Measurements from ENCODE around the gene ARHGAP24.
"Not testable (repeated sequence)": the region's sequence is repeated elsewhere in the genome, so short reads cannot be mapped to it uniquely, and the experiment has no call there.

The ARHGAP24 gene

DNA sequence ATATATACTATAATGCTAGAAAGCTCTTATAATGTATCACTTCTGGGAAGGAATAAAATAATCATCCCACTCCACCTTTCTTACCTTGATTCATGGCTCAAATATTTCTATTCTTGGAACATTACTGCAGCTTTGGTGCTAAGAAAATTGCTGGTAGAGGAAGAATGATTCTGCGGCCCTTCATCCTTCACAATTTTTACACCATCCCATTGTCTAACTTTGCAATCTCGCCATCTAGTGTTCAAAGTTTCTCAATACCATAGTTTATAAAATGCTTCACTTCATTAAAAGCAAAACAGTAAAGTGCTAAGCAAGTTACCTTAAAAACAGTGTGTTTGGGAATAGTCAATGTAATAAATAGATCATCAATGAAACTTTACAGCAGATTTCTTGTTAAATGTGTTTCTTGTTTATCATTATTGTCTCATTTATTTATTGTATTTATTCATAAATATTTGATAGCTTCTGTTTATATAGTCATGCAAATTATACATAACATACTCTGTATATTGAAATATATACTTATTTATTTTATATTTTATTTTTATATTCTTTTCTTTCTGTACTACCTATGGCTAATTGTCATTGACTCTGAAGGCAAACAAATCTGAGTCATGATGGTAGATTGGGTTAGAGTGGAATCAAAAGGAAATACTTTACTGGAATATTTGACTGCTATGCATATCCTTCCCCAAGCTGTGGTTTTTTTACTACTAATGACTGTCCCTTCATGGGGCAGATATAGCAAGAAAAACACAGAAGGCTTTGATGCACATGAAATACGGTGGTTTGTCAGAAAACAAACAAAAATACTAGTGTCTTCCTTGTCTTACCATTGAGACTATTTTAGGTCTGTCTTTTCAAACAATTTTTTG is 494.2 kb downstream of the ARHGAP24 start:
- DNase-seq = peak; percentile 57

DNA sequence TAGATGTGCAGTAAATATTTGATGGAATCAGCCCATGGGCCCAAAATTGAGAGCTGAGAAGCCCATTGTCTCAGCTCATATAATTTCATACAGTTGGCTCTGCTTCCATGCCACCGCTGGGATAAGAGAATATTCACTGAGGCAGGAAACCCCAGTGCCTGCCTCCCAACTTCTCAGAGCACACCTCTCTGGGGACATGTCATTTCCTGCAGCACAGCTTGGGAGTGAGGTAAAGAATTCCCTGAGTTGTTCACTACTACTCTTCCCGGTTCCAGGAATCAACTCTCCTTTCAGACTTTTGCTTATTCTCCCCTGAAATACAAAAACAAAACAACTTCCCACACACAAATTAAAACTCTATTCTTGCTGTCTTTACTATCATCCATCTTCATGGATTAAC is 495.6 kb downstream of the ARHGAP24 start:
- DNase-seq = no peak

DNA sequence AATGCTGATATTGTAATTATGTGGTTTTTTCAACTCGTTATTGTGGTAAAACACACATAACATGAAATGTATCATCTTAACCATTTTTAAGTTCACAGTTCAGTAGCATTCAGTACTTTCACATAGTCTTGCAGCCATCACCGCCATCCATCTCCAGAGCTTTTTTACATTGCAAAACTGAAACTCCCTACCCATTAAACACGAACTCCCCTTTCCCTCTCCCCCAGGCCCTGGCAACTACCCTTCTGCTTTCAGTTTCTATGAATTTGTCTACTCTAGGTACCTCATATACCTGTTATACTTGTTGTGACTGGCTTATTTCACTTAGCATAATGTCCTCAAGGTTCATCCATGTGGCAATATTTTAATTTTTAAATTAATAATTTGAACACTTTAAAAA is 504.3 kb downstream of the ARHGAP24 start:
- no peak for DNase-seq

DNA sequence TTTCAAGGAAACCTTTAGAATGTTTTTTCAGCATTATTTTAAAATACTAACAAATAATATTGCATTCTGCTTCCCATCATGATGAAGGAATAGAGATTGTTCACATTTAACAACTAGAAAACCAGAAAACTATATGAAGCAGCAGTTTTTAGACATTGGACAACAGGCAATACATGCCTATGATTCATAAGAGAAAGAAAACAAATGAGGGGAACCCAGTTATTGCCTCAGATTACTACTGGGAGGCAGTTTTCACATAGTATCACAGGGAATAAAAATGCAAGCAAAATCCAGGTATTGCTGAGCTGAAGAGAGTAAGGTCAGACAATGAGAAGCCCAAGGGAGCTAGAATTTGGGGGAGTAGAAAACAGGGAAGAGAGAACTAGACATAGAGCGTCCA is 511.3 kb downstream of the ARHGAP24 start:
- DNase-seq = no peak

DNA sequence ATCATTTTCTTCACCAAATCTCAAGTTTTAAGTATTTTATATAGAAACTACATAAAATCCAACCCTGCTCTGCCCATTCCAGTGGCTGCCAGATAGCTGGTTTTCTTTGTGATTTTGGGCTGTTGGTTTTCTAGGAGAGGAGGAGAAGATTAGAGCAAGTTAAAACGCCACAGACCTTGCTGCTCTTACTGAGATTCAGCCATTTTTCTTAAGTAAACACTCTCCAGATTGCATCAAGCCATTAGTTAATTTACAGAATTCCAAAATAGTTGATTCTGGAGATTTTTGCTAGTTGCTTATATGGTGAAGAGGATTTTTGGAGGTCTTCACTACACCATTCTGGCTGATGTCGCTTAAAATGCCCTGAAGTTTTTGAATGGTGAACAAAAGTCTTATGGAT is 518.7 kb downstream of the ARHGAP24 start:
- no peak for DNase-seq

DNA sequence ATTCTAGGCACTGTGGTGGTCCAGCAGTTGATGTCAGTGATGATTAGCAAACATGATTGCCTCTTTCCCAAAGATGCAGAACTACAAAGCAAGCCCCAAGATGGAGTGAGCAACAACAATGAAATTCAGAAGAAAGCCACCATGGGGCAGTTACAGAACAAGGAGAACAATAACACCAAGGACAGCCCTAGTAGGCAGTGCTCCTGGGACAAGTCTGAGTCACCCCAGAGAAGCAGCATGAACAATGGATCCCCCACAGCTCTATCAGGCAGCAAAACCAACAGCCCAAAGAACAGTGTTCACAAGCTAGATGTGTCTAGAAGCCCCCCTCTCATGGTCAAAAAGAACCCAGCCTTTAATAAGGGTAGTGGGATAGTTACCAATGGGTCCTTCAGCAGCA is 519.6 kb downstream of the ARHGAP24 start:
- DNase-seq = no peak

DNA sequence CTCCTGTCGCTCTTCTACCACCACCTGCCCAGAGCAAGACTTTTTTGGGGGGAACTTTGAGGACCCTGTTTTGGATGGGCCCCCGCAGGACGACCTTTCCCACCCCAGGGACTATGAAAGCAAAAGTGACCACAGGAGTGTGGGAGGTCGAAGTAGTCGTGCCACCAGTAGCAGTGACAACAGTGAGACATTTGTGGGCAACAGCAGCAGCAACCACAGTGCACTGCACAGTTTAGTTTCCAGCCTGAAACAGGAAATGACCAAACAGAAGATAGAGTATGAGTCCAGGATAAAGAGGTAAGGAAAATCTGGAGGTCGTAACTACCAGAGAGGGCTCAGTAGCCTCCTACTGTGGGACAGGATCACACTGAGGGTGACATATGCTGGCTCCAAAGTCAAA is 520.4 kb downstream of the ARHGAP24 start:
- no peak for DNase-seq

DNA sequence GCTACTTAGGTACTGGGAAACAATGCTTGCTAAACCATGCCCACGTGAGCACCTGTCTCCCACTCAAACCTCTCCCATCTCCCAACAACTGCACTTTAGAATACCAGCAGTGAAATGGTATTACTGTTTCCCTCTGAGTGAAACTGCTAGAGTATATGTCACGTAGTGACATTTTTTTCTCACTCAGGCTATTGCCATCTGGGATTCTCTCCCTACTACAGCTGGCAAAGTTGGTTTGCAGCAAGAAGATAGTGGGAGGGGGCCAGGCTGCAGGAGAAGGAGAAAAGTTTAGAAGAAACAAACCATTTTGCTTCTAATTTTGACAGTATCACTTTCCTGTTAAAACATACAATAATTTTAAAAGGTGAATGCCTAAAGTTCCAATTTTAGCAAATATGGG is 526.6 kb downstream of the ARHGAP24 start:
- DNase-seq = no peak

DNA sequence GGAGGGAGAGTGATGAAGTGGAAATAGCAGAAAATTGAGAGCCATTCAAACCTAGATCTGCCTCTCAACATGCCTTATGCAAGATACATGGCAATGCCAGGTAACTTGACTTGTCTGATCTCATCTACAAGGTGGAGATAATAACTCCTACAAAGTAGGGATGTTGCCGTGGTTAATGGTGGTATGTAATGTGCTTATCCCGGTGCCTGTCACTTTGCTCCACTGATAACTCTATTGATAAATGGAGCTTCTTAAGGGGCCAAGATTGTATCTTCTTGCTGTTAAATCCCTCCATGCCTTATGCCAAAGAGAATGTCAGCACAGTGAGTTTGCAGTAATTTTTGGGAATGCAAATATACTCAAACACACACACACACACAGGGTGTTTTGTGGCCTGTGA is 529.1 kb downstream of the ARHGAP24 start:
- DNase-seq = no peak

DNA sequence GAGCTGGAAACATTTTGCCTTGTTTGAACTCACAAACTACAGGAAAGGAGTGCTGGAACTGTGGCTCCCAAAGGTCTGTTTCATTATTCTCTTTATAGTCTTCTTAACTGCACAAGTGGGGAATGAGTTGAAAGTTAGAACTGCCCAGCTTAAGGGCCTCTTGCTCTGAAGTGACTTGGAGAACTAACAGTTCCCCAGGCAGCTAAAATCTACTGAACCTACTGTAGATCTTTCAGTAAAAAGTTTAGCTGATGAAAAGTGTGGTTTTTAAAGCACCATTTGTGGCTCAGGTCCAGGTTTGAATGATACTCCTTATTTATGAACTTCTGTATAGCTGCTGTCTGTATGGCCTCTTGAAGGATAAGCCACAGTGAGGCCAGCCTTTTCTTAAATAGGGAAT is 531.1 kb downstream of the ARHGAP24 start:
- DNase-seq = no peak

DNA sequence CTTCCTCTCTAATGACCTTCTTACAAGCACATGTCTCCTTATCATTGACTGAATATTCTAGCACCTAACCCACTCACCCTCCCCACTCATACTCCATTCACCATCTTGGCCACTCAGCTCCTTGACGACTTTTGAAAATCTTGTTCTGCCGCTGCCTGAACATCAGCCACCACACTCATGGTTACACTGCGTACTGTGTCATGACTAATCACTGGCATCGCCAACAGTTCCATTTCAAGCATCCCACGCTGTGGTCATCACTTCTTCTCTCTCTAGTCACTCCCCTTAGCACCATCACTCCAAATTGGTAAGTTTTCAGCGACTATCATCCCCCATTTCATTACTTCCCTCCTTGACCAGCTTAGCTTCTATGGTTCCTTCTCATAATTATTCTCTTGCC is 532.1 kb downstream of the ARHGAP24 start:
- no peak for DNase-seq

DNA sequence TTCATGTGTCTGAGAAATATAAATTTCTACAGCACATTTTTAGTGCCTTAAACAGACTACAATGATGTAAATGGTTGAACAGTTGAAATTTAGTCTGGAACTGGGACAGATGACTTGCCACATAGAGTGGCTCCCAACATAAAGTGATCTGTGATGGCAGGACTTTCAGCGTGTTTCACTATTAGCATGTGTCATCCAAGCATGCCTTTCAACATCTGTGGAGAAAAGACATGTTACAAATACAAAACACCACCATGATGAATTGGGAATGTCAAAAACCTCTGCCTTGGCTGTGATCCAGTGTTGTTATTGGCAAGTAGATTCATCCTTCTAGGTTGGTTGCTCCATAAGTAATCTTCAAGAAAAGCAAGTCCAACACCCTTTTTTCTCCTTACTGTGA is 536.2 kb downstream of the ARHGAP24 start:
- no peak for DNase-seq

DNA sequence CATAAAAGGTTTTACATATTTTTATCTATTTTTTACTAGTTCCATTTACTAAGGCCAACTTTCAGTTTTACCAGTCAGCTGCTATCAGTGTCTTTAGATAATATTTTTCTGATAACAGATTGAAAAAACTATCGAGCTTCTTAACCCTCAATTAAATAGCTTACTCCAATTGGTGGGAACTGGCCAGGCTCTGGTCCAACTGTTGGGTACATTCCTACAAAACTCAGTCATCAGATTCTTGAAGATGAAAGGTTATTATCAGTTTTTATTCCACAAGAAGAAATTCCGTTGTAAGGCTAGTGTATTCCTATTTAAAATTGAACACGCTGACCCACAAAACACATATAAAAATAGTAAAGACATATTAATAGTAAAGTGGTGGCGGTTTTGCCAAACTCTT is 538.7 kb downstream of the ARHGAP24 start:
- no peak for DNase-seq

DNA sequence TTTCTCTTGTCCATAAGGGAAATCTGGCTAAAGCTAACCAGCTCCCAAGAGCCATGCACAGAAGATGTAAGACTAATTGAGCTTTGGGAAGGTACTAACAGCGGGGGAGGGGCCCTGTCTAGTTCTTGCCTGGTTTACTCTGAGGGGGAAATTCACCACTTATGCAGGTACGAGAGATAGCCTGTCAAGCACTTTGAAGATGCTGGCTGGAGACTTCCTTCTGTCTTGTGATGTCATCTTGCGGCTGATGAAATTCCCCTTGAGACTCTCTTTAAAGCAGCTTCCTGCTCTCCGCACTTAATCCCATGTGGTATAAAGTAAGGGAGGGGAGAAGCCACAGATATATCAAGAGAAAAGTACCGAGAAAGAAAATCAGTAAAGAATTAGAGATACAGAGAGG is 539.6 kb downstream of the ARHGAP24 start:
- no peak for DNase-seq

DNA sequence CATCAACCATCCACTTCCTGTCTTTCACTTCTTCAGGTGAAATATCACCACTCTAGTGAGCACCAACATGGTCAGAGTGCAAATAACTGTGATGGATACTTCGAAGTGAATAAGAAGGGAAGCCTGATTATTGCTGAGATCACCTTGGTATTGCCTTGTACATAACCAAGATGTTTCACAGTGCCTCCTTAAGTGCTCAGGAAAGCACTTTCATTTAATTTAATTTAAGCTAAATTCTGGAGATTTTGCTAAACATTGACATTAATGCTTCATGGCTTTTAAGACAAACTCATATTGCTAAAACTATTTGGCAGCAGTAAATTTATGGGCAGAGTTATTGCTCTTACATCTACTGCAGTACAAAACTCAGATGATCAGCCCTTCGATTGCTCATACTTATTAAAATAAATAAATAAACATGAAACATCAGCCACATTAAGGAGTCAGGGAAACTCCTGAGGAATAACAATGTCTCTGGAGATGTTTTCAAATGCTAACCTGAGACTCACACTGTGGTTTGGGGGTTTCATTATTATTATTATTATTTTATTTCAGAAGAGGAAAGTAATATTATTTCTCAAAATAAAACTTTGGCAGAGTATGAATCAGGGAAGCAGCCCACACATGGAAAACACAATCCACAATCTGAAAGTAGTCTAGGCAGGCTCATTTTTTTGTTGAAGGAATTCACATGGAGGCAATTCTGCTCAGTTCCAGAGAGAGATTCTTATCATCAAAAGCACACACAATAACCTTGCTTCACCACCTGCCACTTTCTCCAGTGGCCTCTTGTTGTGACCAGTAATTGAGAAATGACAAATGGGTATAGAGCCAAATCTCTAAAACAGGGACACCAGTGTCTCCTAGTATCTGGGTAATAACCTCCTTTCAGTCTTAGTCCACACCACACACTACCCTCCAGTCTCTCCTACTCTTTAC is 540.7 kb downstream of the ARHGAP24 start:
- DNase-seq = no peak

DNA sequence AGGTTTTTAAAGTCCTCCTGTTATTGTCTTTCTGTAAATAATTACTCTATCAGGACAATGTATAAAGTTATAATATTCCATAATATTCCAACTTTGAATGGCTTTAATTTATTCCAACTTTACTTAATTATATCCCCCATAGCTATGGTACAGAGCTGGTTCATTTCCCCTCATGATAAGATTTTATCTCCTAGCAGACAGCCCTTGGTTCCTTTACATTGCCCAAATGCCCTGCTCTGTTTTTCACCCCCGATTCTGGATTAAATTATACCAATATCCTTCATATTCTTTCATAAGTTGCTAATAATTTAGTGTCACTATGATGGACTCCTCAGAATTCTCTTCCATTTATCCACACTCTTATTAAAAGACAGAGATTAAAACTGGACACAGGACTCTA is 544.4 kb downstream of the ARHGAP24 start:
- DNase-seq = no peak

DNA sequence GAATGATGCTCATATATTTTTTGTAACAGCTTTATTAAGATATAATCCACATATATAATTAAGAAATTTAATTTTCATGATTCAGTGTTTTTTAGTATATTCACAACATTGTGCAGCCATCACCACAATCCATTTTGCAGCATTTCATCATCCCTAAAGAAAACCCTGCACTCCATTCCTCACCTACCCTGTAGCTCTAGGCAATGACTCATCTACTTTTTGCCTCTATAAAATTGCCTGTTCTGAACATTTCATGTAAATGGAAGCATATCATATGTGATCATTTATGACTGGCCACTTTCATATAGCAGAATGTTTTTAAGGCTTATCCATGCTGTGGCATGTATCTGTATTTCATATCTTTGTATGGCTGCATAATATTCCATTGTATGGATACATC is 545.0 kb downstream of the ARHGAP24 start:
- no peak for DNase-seq

DNA sequence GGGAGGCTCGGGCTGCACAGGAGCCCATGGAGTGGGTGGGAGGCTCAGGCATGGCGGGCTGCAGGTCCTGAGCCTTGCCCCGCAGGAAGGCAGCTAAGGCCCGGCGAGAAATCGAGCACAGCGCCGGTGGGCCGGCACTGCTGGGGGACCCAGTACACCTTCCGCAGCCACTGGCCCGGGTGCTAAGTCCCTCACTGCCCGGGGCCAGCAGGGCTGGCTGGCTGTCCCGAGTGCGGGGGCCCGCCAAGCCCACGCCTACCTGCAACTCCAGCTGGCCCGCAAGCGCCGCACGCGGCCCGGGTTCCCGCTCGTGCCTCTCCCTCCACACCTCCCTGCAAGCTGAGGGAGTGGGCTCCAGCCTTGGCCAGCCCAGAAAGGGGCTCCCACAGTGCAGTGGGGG is 546.7 kb downstream of the ARHGAP24 start:
- DNase-seq = not testable (repeated sequence)

DNA sequence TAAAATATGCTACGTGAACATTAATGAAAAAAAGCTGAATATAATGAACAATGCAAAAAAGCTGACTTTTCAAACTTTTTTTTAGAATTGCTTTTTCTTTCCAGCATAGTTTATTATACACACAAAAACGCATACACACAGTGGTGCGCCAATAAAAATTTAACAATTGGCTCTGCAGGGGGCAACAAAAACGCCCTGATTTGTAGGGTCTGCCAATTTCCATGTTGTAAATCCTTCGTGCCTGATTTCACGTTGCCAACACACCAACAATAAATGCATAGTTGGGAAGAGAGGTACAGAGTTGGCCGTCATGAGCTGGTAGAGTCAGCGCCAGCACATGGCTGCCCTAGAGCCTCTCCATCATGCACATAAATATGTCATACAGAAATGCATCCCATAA is 551.8 kb downstream of the ARHGAP24 start:
- DNase-seq = no peak

DNA sequence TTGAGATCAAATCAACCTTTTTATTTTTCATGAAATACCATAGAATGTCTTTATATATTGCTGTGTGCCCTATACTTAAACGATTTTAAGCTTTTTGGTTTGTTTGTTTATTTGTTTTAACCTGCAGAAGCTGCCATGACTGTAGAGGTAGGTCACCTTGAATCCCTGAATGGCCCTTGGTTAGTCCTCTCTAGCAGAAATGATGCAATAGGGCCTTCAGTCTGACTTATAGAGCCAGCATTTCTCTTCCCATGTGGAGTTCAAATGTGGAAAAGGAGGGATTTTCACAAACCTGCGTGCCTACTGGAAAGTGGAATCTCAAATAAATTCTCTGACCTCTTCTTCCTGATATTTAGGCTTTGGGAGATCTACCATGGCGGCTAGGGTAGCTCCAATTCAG is 557.0 kb downstream of the ARHGAP24 start:
- DNase-seq = no peak

DNA sequence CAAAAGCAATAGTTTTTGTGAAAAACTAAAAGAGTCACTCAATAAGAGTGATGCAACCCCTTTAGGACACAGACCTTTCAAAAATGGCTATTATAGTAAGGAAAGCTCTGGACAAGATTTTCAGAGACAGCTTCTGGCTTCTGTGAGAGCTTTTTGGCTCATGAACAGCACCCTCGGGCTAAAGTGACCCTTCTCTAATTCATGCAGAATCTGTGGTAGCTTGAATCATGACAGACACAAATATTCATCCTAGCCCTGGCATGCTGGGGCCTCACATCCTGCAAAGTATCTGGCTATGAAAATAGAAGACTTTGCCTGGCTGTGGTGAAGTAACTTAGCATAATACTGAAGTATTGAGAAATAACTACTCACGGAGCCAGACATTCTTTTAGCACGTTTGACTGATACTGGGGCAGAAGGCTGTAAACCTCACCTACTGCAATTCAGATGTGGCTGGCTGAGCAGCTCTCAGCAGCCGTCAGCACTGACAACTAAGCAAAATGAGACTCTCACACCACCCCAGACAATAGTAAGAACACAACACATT is 557.6 kb downstream of the ARHGAP24 start:
- no peak for DNase-seq

DNA sequence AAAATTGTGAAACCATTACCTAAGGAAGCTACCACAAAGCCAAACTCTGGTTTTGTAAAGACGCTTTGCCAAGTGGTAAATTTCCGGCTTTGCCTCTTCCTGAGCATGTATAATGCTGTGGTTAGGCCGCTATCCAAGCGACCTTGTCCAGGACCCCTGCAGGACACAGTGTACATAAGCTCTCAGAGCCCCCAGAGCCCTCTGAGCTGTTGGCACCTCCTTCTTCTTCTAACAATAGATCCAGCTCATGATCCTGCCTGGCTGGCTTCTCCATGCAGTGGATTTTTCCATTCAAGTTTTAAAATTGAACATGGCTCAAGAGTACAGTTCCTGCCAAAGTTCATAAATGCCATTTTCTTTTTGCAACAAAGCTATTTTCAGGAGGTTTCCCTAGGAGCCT is 558.2 kb downstream of the ARHGAP24 start:
- no peak for DNase-seq

DNA sequence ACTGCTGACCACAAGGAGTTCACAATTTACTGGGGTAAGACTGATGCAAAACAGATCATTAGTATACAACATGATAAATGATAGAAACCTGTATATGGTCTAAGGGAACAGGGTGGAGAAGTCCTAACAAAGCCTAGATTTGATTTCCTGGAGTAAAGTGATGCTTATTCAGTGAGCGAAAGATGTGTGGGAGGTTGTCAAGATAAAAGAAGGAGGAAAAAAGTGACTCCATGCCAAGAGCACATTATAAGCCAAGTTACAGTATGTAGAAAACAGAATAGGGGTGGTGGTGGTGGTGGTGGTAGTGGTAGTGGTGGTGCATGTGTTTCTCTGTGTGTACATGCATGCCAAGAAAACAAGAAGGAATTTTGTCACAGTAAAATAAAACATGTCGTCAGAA is 559.7 kb downstream of the ARHGAP24 start:
- DNase-seq = no peak

DNA sequence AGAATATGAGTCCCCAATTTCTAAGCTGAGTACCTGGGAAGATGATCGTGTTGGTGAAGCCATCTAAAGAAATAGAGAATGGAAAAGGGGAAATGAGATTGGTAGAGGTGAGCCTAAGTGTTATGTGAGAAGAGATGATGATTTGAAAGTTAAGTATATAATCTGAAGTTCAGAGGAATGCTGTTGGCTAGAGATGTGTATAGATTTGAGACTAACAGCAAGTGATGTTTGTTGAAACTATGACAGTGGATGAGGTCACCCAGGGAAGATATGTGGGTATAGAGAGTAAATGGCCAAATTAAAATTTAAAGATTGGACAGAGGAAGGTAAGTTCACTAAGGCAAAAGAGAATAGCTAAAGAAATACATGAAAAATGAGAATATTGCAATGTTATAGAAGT is 560.7 kb downstream of the ARHGAP24 start:
- DNase-seq = no peak

Measured in DMS153 (cell line).